Gastroesophageal sphincter (tissue), 4 donors: Measurements from ENCODE around the gene CNKSR3. TPM values are rescaled to one million over a fixed set of nuclear protein-coding genes. Genes with fewer than 3 reads are reported as not detected.

Source experiments
- ATAC-seq: fragments of 150-250 bp; one replicate; pipeline ENCODE4 v1.9.1; 2016; ENCODE audit warnings: mild to moderate bottlenecking, moderate library complexity
- H3K27ac ChIP-seq, 4 donors: fragments of 200-600 bp; sonication (generic) in 3 of 4; 1 replicate in 3 of 4; 2 replicates in 1 of 4; pipeline ENCODE4 v1.5.1; 2016 to 2019
- H3K27me3 ChIP-seq: fragments of 200-600 bp; sonication (generic); one replicate; pipeline ENCODE4 v1.5.1; 2019
- H3K36me3 ChIP-seq, 2 donors: fragments of 200-600 bp; sonication (generic); one replicate each; pipeline ENCODE4 v1.5.1; 2019; ENCODE audit warnings: control low read depth in 1 of 2
- H3K4me1 ChIP-seq, 3 donors: fragments of 200-600 bp; sonication (generic); 1 replicate in 2 of 3; 2 replicates in 1 of 3; pipeline ENCODE4 v1.5.1; 2016 to 2019; ENCODE audit warnings: control low read depth in 2 of 3
- H3K4me3 ChIP-seq, 2 donors: fragments of 200-600 bp; sonication (generic); one replicate each; pipeline ENCODE4 v1.5.1; 2019; ENCODE audit warnings: mild to moderate bottlenecking in 1 of 2, moderate library complexity in 1 of 2
- H3K9me3 ChIP-seq, 3 donors: fragments of 200-600 bp; sonication (generic); one replicate each; pipeline ENCODE4 v1.5.1; 2017 to 2019; ENCODE audit warnings: control low read depth in 2 of 3
- CTCF ChIP-seq, 4 experiments: fragments of 200-600 bp in 2 of 4; fragments of 450-650 bp in 2 of 4; sonication (generic) in 1 of 4; IDR thresholded peaks; one replicate each; pipeline ENCODE4 v1.5.1; 2017 to 2019; ENCODE audit warnings: antibody characterized with exemption in 4 of 4, mild to moderate bottlenecking in 2 of 4, moderate library complexity in 2 of 4
- EP300 ChIP-seq: sonication (generic); formaldehyde crosslinking; IDR thresholded peaks from one replicate; pipeline ENCODE4 v1.6.1; 2017; ENCODE audit warnings: antibody characterized with exemption, mild to moderate bottlenecking
- POLR2A ChIP-seq, 2 donors: fragments of 450-650 bp; IDR thresholded peaks; one replicate each; pipeline ENCODE4 v1.6.1; 2017; ENCODE audit warnings: antibody characterized with exemption in 2 of 2, mild to moderate bottlenecking in 2 of 2, moderate library complexity in 1 of 2
- POLR2AphosphoS5 ChIP-seq: sonication (generic); formaldehyde crosslinking; IDR thresholded peaks from one replicate; pipeline ENCODE4 v1.6.1; 2017; ENCODE audit warnings: antibody characterized with exemption
- WGBS, 2 donors: methylation state at CpG; one replicate each; pipeline ENCODE4 v1.1.5; 2018; ENCODE audit warnings: low coverage in 1 of 2; 5-methylcytosine and 5-hydroxymethylcytosine counted together
- total RNA-seq, 4 donors: library from RNA; depleted of rRNA; stranded (reverse); fragments of >200 nt; gene quantifications; one replicate each; pipeline ENCODE4 v1.1.0, GENCODE V29; 2016

CNKSR3 gene
- total RNA-seq, 4 donors from 2014 or later, result 12.9 to 28.9 (median 16.0) TPM

DNA sequence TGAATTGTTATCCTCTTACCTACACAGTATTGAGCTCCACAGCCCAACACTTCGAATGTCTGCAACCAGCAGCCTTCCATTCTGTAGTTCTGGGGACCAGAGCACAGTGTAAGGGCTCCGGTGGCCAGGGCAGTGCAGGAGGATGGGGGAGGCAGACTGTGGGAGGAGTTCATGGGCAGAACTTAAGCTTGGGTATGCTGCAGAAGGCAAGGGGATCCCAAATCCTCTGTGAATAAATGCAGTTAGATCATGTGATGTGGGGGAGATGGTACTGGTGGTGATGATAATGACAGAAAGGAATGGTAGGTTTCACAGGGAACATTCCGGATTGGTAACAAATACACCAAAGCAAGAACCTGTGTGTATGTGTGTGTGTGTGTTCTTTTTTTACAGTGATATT is 26.5 kb upstream of the CNKSR3 start:
- WGBS, 2 donors, result 90 to 100% methylated on average over 1 to 2 of the region's 3 CpGs
- no peak overlapping the region for H3K4me3 ChIP-seq
- no peaks in the 10 kb centered on the region for H3K9me3 ChIP-seq
- ATAC-seq, result no peak
- H3K27me3 ChIP-seq, result no peaks in the 10 kb centered on the region
- no peaks in the 10 kb centered on the region for H3K36me3 ChIP-seq
- H3K4me1 ChIP-seq, result no peaks in the 10 kb centered on the region
- H3K27ac ChIP-seq, result no peak overlapping the region
- TF ChIP-seq CTCF (IDR thresholded peaks at IDR 0.05), result no peak
- no peak for TF ChIP-seq POLR2A (IDR thresholded peaks at IDR 0.05)
- TF ChIP-seq EP300, result no peak
- TF ChIP-seq POLR2AphosphoS5, result no peak

DNA sequence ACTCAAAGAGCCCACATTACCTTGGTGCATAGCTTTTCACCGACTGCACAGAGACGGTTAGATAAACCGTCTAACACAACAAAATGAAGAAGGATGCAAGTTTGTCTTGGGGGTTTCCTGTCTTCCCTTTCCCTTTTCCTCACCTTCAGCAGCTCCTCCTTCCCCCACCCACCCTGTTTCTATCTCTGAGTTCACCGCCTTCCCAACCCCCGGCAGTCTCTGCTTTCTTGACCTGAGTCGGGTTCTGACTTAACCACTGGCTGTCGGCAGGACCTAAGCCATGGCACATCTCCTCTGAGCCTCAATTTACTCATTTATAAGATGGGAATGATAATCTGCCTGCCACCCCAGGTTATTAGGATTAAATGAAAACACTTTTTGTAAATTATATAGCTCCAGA is 25.8 kb upstream of the CNKSR3 start:
- no peak overlapping the region for H3K27ac ChIP-seq
- no peaks in the 10 kb centered on the region for H3K4me1 ChIP-seq
- no peak overlapping the region for H3K4me3 ChIP-seq
- TF ChIP-seq CTCF (IDR thresholded peaks at IDR 0.05) (no peak), POLR2AphosphoS5 (no peak), EP300 (no peak), POLR2A (IDR thresholded peaks at IDR 0.05) (no peak)
- WGBS, 2 donors, result 76 to 78% methylated on average over 5 to 7 of the region's 7 CpGs
- H3K9me3 ChIP-seq, result no peaks in the 10 kb centered on the region
- H3K36me3 ChIP-seq, result no peaks in the 10 kb centered on the region
- no peak for ATAC-seq
- H3K27me3 ChIP-seq, result no peaks in the 10 kb centered on the region

DNA sequence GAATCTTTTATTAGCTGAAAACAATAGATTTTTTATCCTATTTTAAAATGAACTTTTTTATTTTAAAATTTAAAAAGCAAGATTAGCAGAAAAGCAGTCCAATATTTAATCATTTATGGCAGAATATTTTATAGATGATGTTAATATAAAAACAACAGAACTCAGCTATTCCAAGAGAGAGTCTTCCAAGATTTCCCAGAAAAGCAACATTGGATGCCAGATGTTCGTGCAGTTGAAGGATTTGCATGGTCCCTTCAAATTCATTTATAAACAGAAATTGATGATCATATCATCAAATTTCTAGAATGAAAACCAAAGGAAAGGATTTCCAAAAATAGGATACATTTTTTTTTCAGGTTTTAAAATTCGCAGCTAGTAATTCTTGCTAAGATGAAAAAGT is 25.4 kb upstream of the CNKSR3 start:
- 48 to 68% methylated on average over 2 of the region's 2 CpGs for WGBS, 2 donors
- no peaks in the 10 kb centered on the region for H3K4me1 ChIP-seq
- no peak overlapping the region for H3K27ac ChIP-seq
- H3K4me3 ChIP-seq, result no peak overlapping the region
- TF ChIP-seq CTCF (IDR thresholded peaks at IDR 0.05) (no peak), POLR2AphosphoS5 (no peak), EP300 (no peak), POLR2A (IDR thresholded peaks at IDR 0.05) (no peak)
- no peaks in the 10 kb centered on the region for H3K36me3 ChIP-seq
- no peak for ATAC-seq
- H3K27me3 ChIP-seq, result no peaks in the 10 kb centered on the region
- no peaks in the 10 kb centered on the region for H3K9me3 ChIP-seq

GRCh38 chr6:154535147-154535546 is 24.7 kb upstream of the CNKSR3 start:
- Histone ChIP-seq H3K36me3 (no peaks in the 10 kb centered on the region), H3K27me3 (no peaks in the 10 kb centered on the region), H3K4me3 (no peak overlapping the region), H3K27ac (no peak overlapping the region), H3K9me3 (no peaks in the 10 kb centered on the region), H3K4me1 (no peaks in the 10 kb centered on the region)
- WGBS, 2 donors, result 88 to 93% methylated on average over 3 of the region's 3 CpGs
- no peak for ATAC-seq
- TF ChIP-seq POLR2AphosphoS5 (no peak), POLR2A (IDR thresholded peaks at IDR 0.05) (no peak), CTCF (IDR thresholded peaks at IDR 0.05) (no peak), EP300 (no peak)

- Histone ChIP-seq H3K4me3 (no peak overlapping the region), H3K36me3 (no peaks in the 10 kb centered on the region), H3K27me3 (no peaks in the 10 kb centered on the region), H3K9me3 (no peaks in the 10 kb centered on the region), H3K4me1 (no peaks in the 10 kb centered on the region), H3K27ac (no peak overlapping the region)
- WGBS, 2 donors, result 75 to 100% methylated on average over 1 to 2 of the region's 2 CpGs
- ATAC-seq, result no peak
- no peak for TF ChIP-seq EP300
- TF ChIP-seq CTCF (IDR thresholded peaks at IDR 0.05), result no peak
- TF ChIP-seq POLR2AphosphoS5, result no peak
- TF ChIP-seq POLR2A (IDR thresholded peaks at IDR 0.05), result no peak
Measured at GRCh38 chr6:154534531-154534930, 24.0 kb upstream of the CNKSR3 start.
